ENCODE data around the gene IGF2BP1. TPM values are rescaled to one million over a fixed set of nuclear protein-coding genes. Genes with fewer than 3 reads are reported as not detected.

IGF2BP1 gene
- total RNA-seq, 2 experiments from 2014 or later, result 0.04 TPM; not detected in 1

DNA sequence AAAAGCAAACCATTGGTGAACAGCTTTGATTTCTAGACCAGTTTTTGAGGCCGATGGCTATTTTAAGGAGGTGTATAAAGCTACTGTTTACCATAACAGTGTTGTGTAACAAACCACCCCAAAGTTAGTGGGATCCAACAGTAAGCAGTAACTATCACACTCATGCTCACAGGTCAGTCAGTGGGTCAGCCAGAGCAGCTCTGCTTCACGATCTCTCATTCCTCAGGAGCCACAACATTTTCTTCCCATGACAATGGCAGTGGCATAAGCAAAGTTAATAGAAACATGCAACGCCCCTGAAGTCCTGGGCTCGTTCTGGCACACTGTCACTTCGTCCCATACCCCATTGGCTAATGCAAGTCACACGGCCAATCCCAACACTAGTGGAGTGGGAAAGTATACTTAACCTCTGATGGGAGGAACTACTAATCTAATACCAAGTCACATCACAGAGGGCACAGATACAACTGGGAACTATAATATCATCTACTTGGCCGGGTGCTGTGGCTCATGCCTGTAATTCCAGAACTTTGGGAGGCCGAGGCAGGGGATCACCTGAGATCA, 107.4 kb downstream of the IGF2BP1 start:
- CTCF ChIA-PET, result interaction anchor here (0.6 to 1.4 kb wide), 2 partner anchors 64 to 147 kb away, joined by 3 read pairs; no protein-coding TSS in a partner anchor

More for the DNA sequence above, 107.4 kb downstream of the IGF2BP1 start:
- H3K9me3 Mint-ChIP-seq, result no peaks in the 10 kb centered on the region
- H3K27me3 Mint-ChIP-seq, result peaks cover 16% of the 10 kb centered on the region
- no peak overlapping the region for H3K27ac Mint-ChIP-seq
- H3K4me3 Mint-ChIP-seq, result no peak overlapping the region
- no peak for DNase-seq
- no peaks in the 10 kb centered on the region for H3K36me3 Mint-ChIP-seq (ENCODE audit: low read depth)
- H3K4me1 Mint-ChIP-seq, result peaks cover 2% of the 10 kb centered on the region
- POLR2A ChIA-PET, result interaction anchor here (0.7 kb wide), 1 partner anchor 486 kb away, joined by 3 read pairs; no protein-coding TSS in a partner anchor

Other genes starting within 250 kb of the IGF2BP1 start
- gene TTLL6, start 180.2 kb upstream of the IGF2BP1 start, total RNA-seq, result not detected
- gene CALCOCO2, start 166.3 kb upstream of the IGF2BP1 start, total RNA-seq, result 100 to 1,000 TPM; 171 to 214 TPM
- gene ATP5MC1, start 104.6 kb upstream of the IGF2BP1 start, total RNA-seq, result 10 to 100 TPM; 64.1 to 85.5 TPM
- gene UBE2Z, start 89.0 kb upstream of the IGF2BP1 start, total RNA-seq, result 10 to 100 TPM; 74.5 to 76.5 TPM
- 100 to 1,000 TPM in 1 of 2 experiments, 10 to 100 TPM in 1; 73.0 to 101 TPM for gene SNF8, start 52.5 kb upstream of the IGF2BP1 start, total RNA-seq
- not detected for gene GIP, start 28.8 kb upstream of the IGF2BP1 start, total RNA-seq
- not detected for gene B4GALNT2, start 135.4 kb downstream of the IGF2BP1 start, total RNA-seq
- gene GNGT2, start 213.2 kb downstream of the IGF2BP1 start, total RNA-seq, result 10 to 100 TPM; 15.0 to 15.9 TPM
- gene ABI3, start 213.3 kb downstream of the IGF2BP1 start, total RNA-seq, result 10 to 100 TPM; 58.4 to 59.4 TPM
- not detected for gene PHOSPHO1, start 233.4 kb downstream of the IGF2BP1 start, total RNA-seq

All from activated CD4-positive, alpha-beta T cell treated with anti-CD3 and anti-CD28 coated beads, Interleukin-2, amount 10 ng/mL, durations not matched to agents 7 days and 5 days (primary cell).